Lower lobe of right lung (tissue), 2 donors: ENCODE data around the gene EXD3. TPM values are rescaled to one million over a fixed set of nuclear protein-coding genes. Genes with fewer than 3 reads are reported as not detected.

Source experiments
- ATAC-seq, 2 donors: fragments of 200-7000 bp; cut with Tn5 transposase; one replicate each; pipeline ENCODE4 v1.9.1; 2020 to 2022; ENCODE audit warnings: mild to moderate bottlenecking in 2 of 2, moderate library complexity in 2 of 2
- DNase-seq: peaks from one replicate; pipeline ENCODE4 v3.0.0-alpha.2; 2020
- H3K27ac ChIP-seq: fragments of 200-600 bp; one replicate; pipeline ENCODE4 v1.8.0; 2022
- H3K27me3 ChIP-seq: fragments of 200-600 bp; one replicate; pipeline ENCODE4 v1.8.0; 2022; ENCODE audit warnings: low read depth
- H3K36me3 ChIP-seq: fragments of 200-600 bp; one replicate; pipeline ENCODE4 v1.8.0; 2022; ENCODE audit warnings: mild to moderate bottlenecking
- H3K4me1 ChIP-seq: fragments of 200-600 bp; one replicate; pipeline ENCODE4 v1.8.0; 2022
- H3K4me3 ChIP-seq: fragments of 200-600 bp; one replicate; pipeline ENCODE4 v1.8.0; 2022; ENCODE audit warnings: mild to moderate bottlenecking
- H3K9me3 ChIP-seq: fragments of 200-600 bp; one replicate; pipeline ENCODE4 v1.8.0; 2022
- intact Hi-C: fragments of 100-400 bp; cut with DNase I; formaldehyde crosslinking; loops from one replicate; pipeline ENCODE4 v1.11.0; 2022
- total RNA-seq: library from RNA; stranded (reverse); fragmentation: NEBNext Ultra II Directional; extraction: Animal tissue kit (Norgen Biotek cat#: 25700); gene quantifications from one replicate; pipeline ENCODE4 v1.2.1, GENCODE V29; 2021
- TF ChIP-seq, protein P1 (sequence below): fragments of 200-600 bp; IDR thresholded peaks from one replicate; pipeline ENCODE4 v1.8.0; 2022; ENCODE audit warnings: antibody characterized with exemption, mild to moderate bottlenecking
- donor health status: DM: no; HTN: yes; CAD: no; lungs with severe emphysema.

Gene EXD3
- total RNA-seq, 1 donor from 2014 or later, result 25.2 TPM

DNA sequence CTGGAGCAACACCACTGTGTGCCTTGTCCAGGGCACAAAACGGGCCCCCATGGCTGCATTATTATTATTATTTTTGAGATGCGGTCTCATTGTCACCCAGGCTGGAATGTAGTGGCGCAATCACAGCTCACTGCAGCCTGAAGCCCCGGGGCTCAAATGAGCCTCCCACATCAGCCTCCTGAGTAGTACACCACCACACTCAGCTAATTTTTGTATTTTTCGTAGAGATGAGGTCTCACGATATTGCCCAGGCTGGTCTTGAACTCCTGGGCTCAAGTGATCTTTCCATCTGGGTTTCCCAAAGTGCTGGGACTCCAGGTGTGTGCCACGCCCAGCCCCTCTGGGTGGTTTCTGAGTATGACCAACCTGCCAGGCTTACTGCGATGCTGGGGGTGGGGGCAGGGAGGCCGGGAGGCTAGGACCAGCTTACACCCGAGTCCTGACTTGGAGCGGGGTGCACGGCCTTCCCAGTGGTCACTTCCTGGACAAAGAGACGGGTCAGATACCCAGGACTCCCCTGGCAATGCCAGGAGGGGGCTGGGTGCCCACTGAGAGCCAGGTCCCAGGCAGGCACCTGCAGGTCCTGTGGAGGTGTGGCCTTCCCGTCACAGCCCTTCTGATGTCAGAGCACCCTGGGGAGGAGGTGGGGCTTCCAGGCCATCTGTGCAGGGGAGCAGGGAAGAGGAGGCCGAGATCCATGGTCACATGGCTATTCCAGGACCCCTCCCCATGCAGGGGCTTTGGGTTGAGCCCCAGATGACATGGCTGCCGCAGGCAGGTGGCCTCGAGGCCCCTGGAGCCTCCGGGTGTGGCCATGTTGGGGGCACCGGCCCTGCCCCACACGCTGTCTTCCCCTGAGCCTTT is 112.5 kb downstream of the EXD3 start:
- H3K36me3 ChIP-seq, result no peaks in the 10 kb centered on the region
- H3K27me3 ChIP-seq, result peaks cover 27% of the 10 kb centered on the region
- peaks cover 26% of the 10 kb centered on the region for H3K4me1 ChIP-seq
- no peak for ATAC-seq
- TF ChIP-seq, protein P1, sequence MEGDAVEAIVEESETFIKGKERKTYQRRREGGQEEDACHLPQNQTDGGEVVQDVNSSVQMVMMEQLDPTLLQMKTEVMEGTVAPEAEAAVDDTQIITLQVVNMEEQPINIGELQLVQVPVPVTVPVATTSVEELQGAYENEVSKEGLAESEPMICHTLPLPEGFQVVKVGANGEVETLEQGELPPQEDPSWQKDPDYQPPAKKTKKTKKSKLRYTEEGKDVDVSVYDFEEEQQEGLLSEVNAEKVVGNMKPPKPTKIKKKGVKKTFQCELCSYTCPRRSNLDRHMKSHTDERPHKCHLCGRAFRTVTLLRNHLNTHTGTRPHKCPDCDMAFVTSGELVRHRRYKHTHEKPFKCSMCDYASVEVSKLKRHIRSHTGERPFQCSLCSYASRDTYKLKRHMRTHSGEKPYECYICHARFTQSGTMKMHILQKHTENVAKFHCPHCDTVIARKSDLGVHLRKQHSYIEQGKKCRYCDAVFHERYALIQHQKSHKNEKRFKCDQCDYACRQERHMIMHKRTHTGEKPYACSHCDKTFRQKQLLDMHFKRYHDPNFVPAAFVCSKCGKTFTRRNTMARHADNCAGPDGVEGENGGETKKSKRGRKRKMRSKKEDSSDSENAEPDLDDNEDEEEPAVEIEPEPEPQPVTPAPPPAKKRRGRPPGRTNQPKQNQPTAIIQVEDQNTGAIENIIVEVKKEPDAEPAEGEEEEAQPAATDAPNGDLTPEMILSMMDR, result no peak
- peak; percentile 45 for DNase-seq
- intact Hi-C loops, result no loop called here
- no peaks in the 10 kb centered on the region for H3K9me3 ChIP-seq
- no peak overlapping the region for H3K4me3 ChIP-seq
- H3K27ac ChIP-seq, result no peak overlapping the region

DNA sequence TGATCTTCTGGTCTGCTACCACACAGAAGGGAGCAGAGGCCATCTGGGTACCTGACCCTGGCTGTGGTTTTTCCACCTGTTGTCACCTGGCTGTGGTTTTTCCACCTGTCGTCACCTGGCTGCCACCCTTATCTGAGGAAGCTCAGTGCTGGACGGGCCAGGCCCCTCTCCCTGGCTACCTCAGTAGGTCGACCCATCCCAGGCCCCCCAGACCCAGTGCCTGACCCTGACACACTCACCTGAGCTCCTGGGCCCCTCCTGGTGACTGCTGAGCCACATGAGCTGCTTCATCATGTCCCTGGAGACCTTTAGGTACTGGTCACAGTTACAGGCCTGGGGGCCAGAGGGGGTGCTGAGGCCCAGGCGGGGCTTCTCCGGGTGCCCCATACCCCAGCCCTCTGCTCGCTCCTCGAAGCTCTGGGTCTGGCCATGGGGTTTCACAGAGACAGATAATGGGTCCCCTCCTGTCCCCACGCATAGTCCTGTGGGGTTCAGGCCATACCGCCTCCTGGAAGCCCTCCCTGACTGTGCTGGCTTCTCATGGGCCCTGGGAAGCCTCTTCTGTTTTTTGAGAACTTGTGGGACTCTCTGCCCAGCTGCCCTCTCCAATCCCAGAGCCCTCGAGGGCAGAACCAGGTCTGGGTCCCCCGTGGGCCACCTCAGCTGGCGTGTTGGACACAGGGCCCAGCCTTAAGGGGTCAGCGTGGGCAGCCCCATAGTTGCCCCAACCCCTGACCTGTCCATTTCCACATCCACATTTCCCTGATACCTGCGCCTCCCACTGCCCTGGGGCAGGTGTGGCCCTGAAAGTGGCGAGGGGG is 113.4 kb downstream of the EXD3 start:
- peak; percentile 36 for DNase-seq
- H3K36me3 ChIP-seq, result no peaks in the 10 kb centered on the region
- no peak overlapping the region for H3K4me3 ChIP-seq
- intact Hi-C loops, result no loop called here
- H3K9me3 ChIP-seq, result no peaks in the 10 kb centered on the region
- H3K27ac ChIP-seq, result no peak overlapping the region
- TF ChIP-seq, protein P1, result no peak
- peaks cover 19% of the 10 kb centered on the region for H3K27me3 ChIP-seq
- peaks cover 33% of the 10 kb centered on the region for H3K4me1 ChIP-seq
- ATAC-seq, result no peak

DNA sequence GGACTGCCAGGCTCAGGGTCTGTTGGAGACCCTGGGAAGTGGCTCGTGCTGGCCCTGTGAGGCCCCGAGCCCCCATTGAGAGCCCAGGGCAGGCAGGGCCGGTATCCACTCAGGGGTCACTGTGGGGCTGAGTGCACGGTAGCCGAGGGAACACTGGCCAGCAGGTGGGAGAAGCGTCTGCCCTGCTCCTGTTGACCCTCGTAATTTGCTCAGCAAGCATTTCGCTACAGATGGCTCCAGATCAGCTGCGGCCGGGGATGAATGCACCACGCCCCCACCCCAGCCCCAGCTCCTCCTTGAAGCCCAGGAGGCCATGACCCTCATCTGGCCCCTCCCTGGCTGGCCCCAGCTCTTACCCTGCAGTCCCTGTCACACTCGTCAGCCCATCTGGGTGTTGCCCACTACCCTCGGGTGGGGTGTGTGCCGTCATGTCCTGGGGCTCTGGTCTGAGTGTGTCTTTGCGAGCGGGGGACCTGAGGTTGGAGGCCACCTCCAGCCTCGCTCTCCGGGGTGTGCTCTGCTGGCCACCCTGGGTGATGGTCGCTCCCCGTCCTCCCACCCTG is 114.8 kb downstream of the EXD3 start:
- TF ChIP-seq, protein P1, result no peak
- H3K27me3 ChIP-seq, result peaks cover 19% of the 10 kb centered on the region
- no peak overlapping the region for H3K27ac ChIP-seq
- peaks cover 48% of the 10 kb centered on the region for H3K4me1 ChIP-seq
- intact Hi-C loops, result no loop called here
- DNase-seq (no peak), ATAC-seq (no peak)
- H3K4me3 ChIP-seq, result no peak overlapping the region
- H3K9me3 ChIP-seq, result no peaks in the 10 kb centered on the region
- no peaks in the 10 kb centered on the region for H3K36me3 ChIP-seq

- TF ChIP-seq, protein P1, result no peak
- peak; percentile 56 for DNase-seq
- intact Hi-C loops, result no loop called here
- Histone ChIP-seq H3K4me3 (peak overlapping the region; percentile 47), H3K27me3 (peaks cover 19% of the 10 kb centered on the region), H3K9me3 (no peaks in the 10 kb centered on the region), H3K36me3 (no peaks in the 10 kb centered on the region), H3K27ac (peak overlapping the region; percentile 78), H3K4me1 (peaks cover 55% of the 10 kb centered on the region)
- no peak for ATAC-seq
These were observed 115.5 kb downstream of the EXD3 start for GRCh38 chr9:137307255-137308056.

DNA sequence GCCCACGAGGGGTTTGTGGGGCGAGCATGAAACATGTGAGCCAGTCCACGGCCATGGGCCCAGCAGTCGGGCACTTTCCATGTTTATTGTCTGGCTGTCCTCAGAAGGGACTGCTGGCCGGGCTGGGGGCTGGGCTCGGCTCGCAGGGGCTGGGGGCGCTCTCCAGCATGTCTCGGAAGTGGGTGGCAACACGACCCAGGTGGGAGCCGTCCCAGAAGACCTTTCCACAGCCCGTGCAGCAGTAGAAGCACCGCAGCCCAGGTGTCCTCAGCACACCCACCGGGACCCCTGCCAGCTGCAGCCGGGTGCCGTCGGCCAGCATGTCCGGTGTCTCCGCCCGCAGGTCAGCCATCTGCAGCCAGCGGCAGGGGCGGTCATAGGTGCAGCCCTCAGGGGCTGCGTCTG is 116.1 kb downstream of the EXD3 start:
- Histone ChIP-seq H3K27ac (peak overlapping the region; percentile 78), H3K36me3 (no peaks in the 10 kb centered on the region), H3K9me3 (no peaks in the 10 kb centered on the region), H3K4me3 (peak overlapping the region; percentile 47), H3K27me3 (peaks cover 19% of the 10 kb centered on the region), H3K4me1 (peaks cover 55% of the 10 kb centered on the region)
- intact Hi-C loops, result no loop called here
- ATAC-seq (no peak), DNase-seq (no peak)
- TF ChIP-seq, protein P1, result no peak
